GM23248 (cell line): ENCODE results near the gene STAT1.

Experiments used
- EZH2 ChIP-seq: fragments of 200-600 bp; sonication (generic); IDR thresholded peaks from 2 replicates; pipeline ENCODE4 v1.6.1; 2018; ENCODE audit warnings: antibody characterized with exemption, mild to moderate bottlenecking; ENCODE audit not compliant: insufficient read depth, poor library complexity, severe bottlenecking
- EZH2phosphoT487 ChIP-seq: fragments of 200-600 bp; sonication (generic); IDR thresholded peaks from 2 replicates; pipeline ENCODE4 v1.6.1; 2018; ENCODE audit warnings: antibody characterized with exemption, moderate library complexity, mild to moderate bottlenecking, low read depth; ENCODE audit not compliant: insufficient read depth

GRCh38 chr2:190965580-190966222, 48.3 kb downstream of the STAT1 start:
- TF ChIP-seq EZH2, result no peak
- no peak for TF ChIP-seq EZH2phosphoT487
